NCI-H510A treated with DMSO at 0.1 percent for 48 hours (cell line): ENCODE data around the gene KITLG.
A peak's percentile ranks its signal among the peaks of the same experiment; 100 is the strongest.
"Not testable (repeated sequence)": the region's sequence is repeated elsewhere in the genome, so short reads cannot be mapped to it uniquely, and the experiment has no call there.

Experiments
- DNase-seq: peaks from one replicate; lab custom pipeline; 2025; lab: John Stamatoyannopoulos, UW

Gene KITLG

GRCh38 chr12:88580051-88580871 is at the start of gene KITLG:
KITLG (minus strand) TSS chr12:88580471; CDS start chr12:88580278, 193 bp downstream.
- peak; percentile 95 for DNase-seq

GRCh38 chr12:88628856-88629509 is 48.7 kb upstream of the KITLG start:
- no peak for DNase-seq

GRCh38 chr12:88628035-88628434 is 47.8 kb upstream of the KITLG start:
- DNase-seq: not testable (repeated sequence)

GRCh38 chr12:88627501-88627900 is 47.2 kb upstream of the KITLG start:
- no peak for DNase-seq

- DNase-seq: no peak
These were observed 45.1 kb upstream of the KITLG start for GRCh38 chr12:88625356-88625755.

GRCh38 chr12:88624911-88625310 is 44.6 kb upstream of the KITLG start:
- DNase-seq: no peak

GRCh38 chr12:88623777-88624548 is 43.7 kb upstream of the KITLG start:
- no peak for DNase-seq

GRCh38 chr12:88617352-88617751 is 37.1 kb upstream of the KITLG start:
- DNase-seq: no peak

GRCh38 chr12:88615490-88615889 is 35.2 kb upstream of the KITLG start:
- DNase-seq: no peak

GRCh38 chr12:88604646-88605045 is 24.4 kb upstream of the KITLG start:
- no peak for DNase-seq

- no peak for DNase-seq
These were observed 20.0 kb upstream of the KITLG start for GRCh38 chr12:88600272-88600671.

GRCh38 chr12:88597365-88597764 is 17.1 kb upstream of the KITLG start:
- DNase-seq: no peak

GRCh38 chr12:88595697-88596096 is 15.4 kb upstream of the KITLG start:
- no peak for DNase-seq

- no peak for DNase-seq
These were observed 14.5 kb upstream of the KITLG start for GRCh38 chr12:88594780-88595179.

GRCh38 chr12:88591343-88591742 is 11.1 kb upstream of the KITLG start:
- no peak for DNase-seq

- DNase-seq: no peak
These were observed 10.6 kb upstream of the KITLG start for GRCh38 chr12:88590851-88591250.

GRCh38 chr12:88585077-88585476 is 4.8 kb upstream of the KITLG start:
- DNase-seq: no peak

GRCh38 chr12:88579601-88580050 is 645 bp downstream of the KITLG start:
- peak; percentile 72 for DNase-seq

- peak; percentile 86 for DNase-seq
These were observed 1.1 kb downstream of the KITLG start for GRCh38 chr12:88579161-88579517.

GRCh38 chr12:88578276-88579160 is 1.8 kb downstream of the KITLG start:
- peak; percentile 86 for DNase-seq

GRCh38 chr12:88577537-88577936 is 2.7 kb downstream of the KITLG start:
- DNase-seq: peak; percentile 21

GRCh38 chr12:88576866-88577265 is 3.4 kb downstream of the KITLG start:
- no peak for DNase-seq
